H1 (cell line): ENCODE results near the gene TCF20. TPM values are rescaled to one million over a fixed set of nuclear protein-coding genes. Genes with fewer than 3 reads are reported as not detected.
A peak's percentile ranks its signal among the peaks of the same experiment; 100 is the strongest.

Experiments used
- BACH1 ChIP-seq: IDR thresholded peaks from 2 replicates; pipeline ENCODE4 v1.6.1; 2012; ENCODE audit warnings: low read length, improper control_type of control experiment
- BCL11A ChIP-seq, 2 experiments: IDR thresholded peaks; one replicate each; pipeline ENCODE4 v1.6.1; 2011; ENCODE audit warnings: low read depth in 2 of 2, low read length in 2 of 2, mild to moderate bottlenecking in 2 of 2
- CBX5 ChIP-seq: fragments of 300-800, 300-1000 bp; sonication (generic); IDR thresholded peaks from 2 replicates; pipeline ENCODE4 v1.7.1; 2016; ENCODE audit warnings: antibody characterized with exemption, low read length, low read depth
- EP300 ChIP-seq, 2 experiments: IDR thresholded peaks; 1 replicate in 1 of 2; 2 replicates in 1 of 2; pipeline ENCODE4 v1.6.1; 2011 to 2012; ENCODE audit warnings: low read depth in 2 of 2, low read length in 2 of 2, mild to moderate bottlenecking in 2 of 2, borderline replicate concordance in 1 of 2, inconsistent platforms in 1 of 2, moderate library complexity in 1 of 2
- FOSL1 ChIP-seq: IDR thresholded peaks from 2 replicates; pipeline ENCODE4 v1.6.1; 2011; ENCODE audit warnings: mild to moderate bottlenecking, low read depth, low read length, moderate library complexity; ENCODE audit not compliant: insufficient read depth
- HDAC2 ChIP-seq, 2 experiments: fragments of 300-600 bp in 1 of 2; sonication (generic) in 1 of 2; IDR thresholded peaks; 2 replicates each; pipeline ENCODE4 v1.6.1; 2011 to 2012; ENCODE audit warnings: low read depth in 2 of 2, low read length in 2 of 2, mild to moderate bottlenecking in 2 of 2, moderate library complexity in 2 of 2, borderline replicate concordance in 1 of 2, inconsistent platforms in 1 of 2
- KDM4A ChIP-seq: IDR thresholded peaks from one replicate; pipeline ENCODE4 v1.7.1; 2012; ENCODE audit warnings: low read depth, mild to moderate bottlenecking, moderate library complexity, low read length, inconsistent platforms; ENCODE audit not compliant: severe bottlenecking
- PHF8 ChIP-seq: fragments of 200-600 bp; sonication (generic); conservative IDR thresholded peaks from 2 replicates; pipeline ENCODE4 v1.7.1; 2012; ENCODE audit warnings: low read depth, mild to moderate bottlenecking, inconsistent platforms, low read length, moderate library complexity
- POLR2A ChIP-seq, 2 experiments: IDR thresholded peaks; 1 replicate in 1 of 2; 2 replicates in 1 of 2; pipeline ENCODE4 v1.6.1; 2011; ENCODE audit warnings: low read depth in 2 of 2, low read length in 2 of 2, mild to moderate bottlenecking in 2 of 2; ENCODE audit errors: control extremely low read depth in 1 of 2
- POLR2AphosphoS5 ChIP-seq: IDR thresholded peaks from 2 replicates; pipeline ENCODE4 v1.6.1; 2011; ENCODE audit warnings: low read depth, low read length
- RFX5 ChIP-seq: IDR thresholded peaks from 2 replicates; pipeline ENCODE4 v1.6.1; 2011; ENCODE audit warnings: low read depth, low read length, improper control_type of control experiment, borderline replicate concordance
- SIRT6 ChIP-seq: IDR thresholded peaks from one replicate; pipeline ENCODE4 v1.7.1; 2012; ENCODE audit warnings: low read length, inconsistent platforms
- SIX5 ChIP-seq: IDR thresholded peaks from 2 replicates; pipeline ENCODE4 v1.6.1; 2011; ENCODE audit warnings: mild to moderate bottlenecking, low read depth, low read length
- SUZ12 ChIP-seq: fragments of 200-600 bp; sonication (generic); IDR thresholded peaks from 2 replicates; pipeline ENCODE4 v1.6.1; 2012; ENCODE audit warnings: mild to moderate bottlenecking, inconsistent platforms, low read length, moderate library complexity, mixed read lengths
- TAF1 ChIP-seq: IDR thresholded peaks from 2 replicates; pipeline ENCODE4 v1.6.1; 2011; ENCODE audit warnings: mild to moderate bottlenecking, low read depth, low read length
- TAF7 ChIP-seq: optimal IDR thresholded peaks from 2 replicates; pipeline ENCODE3; 2011; ENCODE audit warnings: low read depth, mild to moderate bottlenecking, inconsistent platforms, low read length, moderate library complexity, borderline replicate concordance
- TBP ChIP-seq: IDR thresholded peaks from 2 replicates; pipeline ENCODE4 v1.6.1; 2011; ENCODE audit warnings: low read depth, low read length, improper control_type of control experiment
- TEAD4 ChIP-seq: IDR thresholded peaks from 2 replicates; pipeline ENCODE4 v1.6.1; 2012; ENCODE audit warnings: low read depth, low read length, inconsistent platforms, mixed read lengths
- USF2 ChIP-seq: IDR thresholded peaks from 2 replicates; pipeline ENCODE4 v1.6.1; 2011; ENCODE audit warnings: low read length, improper control_type of control experiment
- polyA plus RNA-seq, 7 experiments: library from polyadenylated mRNA; depleted of rRNA in 3 of 7; stranded (reverse) in 5 of 7; unstranded in 2 of 7; fragments of >200 nt in 5 of 7; fragments of 200-250 nt in 2 of 7; gene quantifications; 1 replicate in 5 of 7; 2 replicates in 1 of 7; 4 replicates in 1 of 7; pipeline versions ENCODE4 v1.2.1 to v1.2.3, GENCODE V29; 2011 to 2013; ENCODE audit warnings: missing spikeins in 2 of 7, mixed read lengths in 2 of 7
- total RNA-seq: library from RNA; stranded (reverse); fragmentation: NEBNext Ultra II Directional; extraction: Animal tissue kit (Norgen Biotek cat#: 25700); gene quantifications from 2 replicates; pipeline ENCODE4 v1.2.1, GENCODE V29; 2021
- TF ChIP-seq, protein P1 (sequence below), 3 experiments: IDR thresholded peaks; 1 replicate in 2 of 3; 2 replicates in 1 of 3; pipeline versions ENCODE4 v1.5.1 to v1.6.1; 2011; ENCODE audit warnings: low read length in 3 of 3, mild to moderate bottlenecking in 3 of 3, inconsistent platforms in 2 of 3, low read depth in 1 of 3, moderate library complexity in 1 of 3; ENCODE audit not compliant: insufficient read depth in 1 of 3; ENCODE audit errors: control extremely low read depth in 1 of 3

Gene TCF20
- total and polyA plus RNA-seq, 2 of the 8 experiments (the other 6 are each of a cell fraction or from before 2014, with no cell fraction given) = 22.0 to 79.8 TPM

- no peak for TF ChIP-seq USF2
- no peak for TF ChIP-seq FOSL1
- no peak for TF ChIP-seq CBX5
- TF ChIP-seq BACH1 = no peak
- TF ChIP-seq, protein P1, sequence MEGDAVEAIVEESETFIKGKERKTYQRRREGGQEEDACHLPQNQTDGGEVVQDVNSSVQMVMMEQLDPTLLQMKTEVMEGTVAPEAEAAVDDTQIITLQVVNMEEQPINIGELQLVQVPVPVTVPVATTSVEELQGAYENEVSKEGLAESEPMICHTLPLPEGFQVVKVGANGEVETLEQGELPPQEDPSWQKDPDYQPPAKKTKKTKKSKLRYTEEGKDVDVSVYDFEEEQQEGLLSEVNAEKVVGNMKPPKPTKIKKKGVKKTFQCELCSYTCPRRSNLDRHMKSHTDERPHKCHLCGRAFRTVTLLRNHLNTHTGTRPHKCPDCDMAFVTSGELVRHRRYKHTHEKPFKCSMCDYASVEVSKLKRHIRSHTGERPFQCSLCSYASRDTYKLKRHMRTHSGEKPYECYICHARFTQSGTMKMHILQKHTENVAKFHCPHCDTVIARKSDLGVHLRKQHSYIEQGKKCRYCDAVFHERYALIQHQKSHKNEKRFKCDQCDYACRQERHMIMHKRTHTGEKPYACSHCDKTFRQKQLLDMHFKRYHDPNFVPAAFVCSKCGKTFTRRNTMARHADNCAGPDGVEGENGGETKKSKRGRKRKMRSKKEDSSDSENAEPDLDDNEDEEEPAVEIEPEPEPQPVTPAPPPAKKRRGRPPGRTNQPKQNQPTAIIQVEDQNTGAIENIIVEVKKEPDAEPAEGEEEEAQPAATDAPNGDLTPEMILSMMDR (IDR thresholded peaks at IDR 0.05; ENCODE audit: control extremely low read depth in 1 of 3, insufficient read depth in 1 of 3, low read depth in 1 of 3, low read length in 3 of 3) = no peak
- TF ChIP-seq PHF8 = no peak
- TF ChIP-seq TBP = no peak
- no peak for TF ChIP-seq TAF7
- no peak for TF ChIP-seq SIRT6
- TF ChIP-seq BCL11A (IDR thresholded peaks at IDR 0.05; ENCODE audit: low read depth in 2 of 2, low read length in 2 of 2) = no peak
- no peak for TF ChIP-seq POLR2A (IDR thresholded peaks at IDR 0.05; ENCODE audit: control extremely low read depth in 1 of 2, low read depth in 2 of 2, low read length in 2 of 2)
- TF ChIP-seq EP300 (IDR thresholded peaks at IDR 0.05; ENCODE audit: borderline replicate concordance in 1 of 2, low read depth in 2 of 2, low read length in 2 of 2) = no peak
- TF ChIP-seq KDM4A = no peak
- TF ChIP-seq HDAC2 (IDR thresholded peaks at IDR 0.05; ENCODE audit: borderline replicate concordance in 1 of 2, low read depth in 2 of 2, low read length in 2 of 2) = no peak; a peak in 1 of 4 replicates
- TF ChIP-seq TEAD4 = no peak
- TF ChIP-seq TAF1 = 0 out of 2 replicates have a peak, but pooled peaks have one; percentile 21
- TF ChIP-seq SIX5 = no peak
- no peak for TF ChIP-seq POLR2AphosphoS5
- TF ChIP-seq SUZ12 = no peak
- no peak for TF ChIP-seq RFX5
These were observed 23.9 kb upstream of the TCF20 start (continued) for GRCh38 chr22:42294034-42294985.
